Calu3 (cell line): Measurements from ENCODE around the gene ZNF691. TPM values are rescaled to one million over a fixed set of nuclear protein-coding genes. Genes with fewer than 3 reads are reported as not detected.

Experiments used
- BruUV-seq: library from RNA; stranded (reverse); fragments of 400-500 nt; replicated peaks from 2 replicates; lab custom pipeline; 2021; lab: Mats Ljungman, UMichigan
- CTCF ChIA-PET: fragments of 300-600 bp; sonication (Branson Sonifier 250); formaldehyde crosslinking; loops from one replicate; lab custom pipeline; 2022; ENCODE audit warnings: antibody characterized with exemption; lab: Charles Lee
- DNase-seq: peaks from one replicate; pipeline ENCODE4 v3.0.0; 2022
- H3K27ac Mint-ChIP-seq: one replicate; pipeline ENCODE4 v1.8.0; 2022; ENCODE audit warnings: mixed read lengths; ENCODE audit not compliant: unreplicated experiment
- H3K27me3 Mint-ChIP-seq: one replicate; pipeline ENCODE4 v1.8.0; 2022; ENCODE audit warnings: mixed read lengths; ENCODE audit not compliant: unreplicated experiment
- H3K36me3 Mint-ChIP-seq: one replicate; pipeline ENCODE4 v1.8.0; 2022; ENCODE audit warnings: mild to moderate bottlenecking, moderate library complexity, mixed read lengths; ENCODE audit not compliant: insufficient read depth, unreplicated experiment
- H3K4me1 Mint-ChIP-seq: one replicate; pipeline ENCODE4 v1.8.0; 2022; ENCODE audit warnings: mild to moderate bottlenecking, low read depth, mixed read lengths; ENCODE audit not compliant: unreplicated experiment
- H3K4me3 Mint-ChIP-seq: one replicate; pipeline ENCODE4 v1.8.0; 2022; ENCODE audit warnings: mild to moderate bottlenecking, low read depth, moderate library complexity, mixed read lengths; ENCODE audit not compliant: unreplicated experiment
- H3K9me3 Mint-ChIP-seq: one replicate; pipeline ENCODE4 v1.8.0; 2022; ENCODE audit warnings: low read depth, mixed read lengths; ENCODE audit not compliant: unreplicated experiment
- CTCF ChIP-seq: fragments of 200-600 bp; IDR thresholded peaks from one replicate; pipeline ENCODE4 v1.8.0; 2022; ENCODE audit warnings: antibody characterized with exemption; ENCODE audit not compliant: unreplicated experiment
- intact Hi-C: fragments of 100-400 bp; cut with micrococcal nuclease; formaldehyde crosslinking; loops from one replicate; pipeline ENCODE4 v1.10.0; 2022; ENCODE audit not compliant: unreplicated experiment
- total RNA-seq: library from RNA; stranded (reverse); gene quantifications from 2 replicates; pipeline ENCODE4 v1.2.3, GENCODE V29; 2022

ZNF691 gene
- total RNA-seq, 1 experiment from 2014 or later: 12.0 TPM

GRCh38 chr1:42845193-42845592 lies 1.2 kb upstream of the ZNF691 start:
- Mint-ChIP-seq H3K4me3 (no peak overlapping the region), H3K4me1 (peaks cover 25% of the 10 kb centered on the region), H3K36me3 (peaks cover 24% of the 10 kb centered on the region), H3K27ac (no peak overlapping the region), H3K9me3 (no peaks in the 10 kb centered on the region), H3K27me3 (no peaks in the 10 kb centered on the region)
- intact Hi-C loops: no loop called here
- BruUV-seq: no TSS peak
- TF ChIP-seq CTCF: no peak
- CTCF ChIA-PET: no interaction called here
- DNase-seq: no peak

- intact Hi-C loops: no loop called here
- H3K4me1 Mint-ChIP-seq: peaks cover 25% of the 10 kb centered on the region
- no peak for TF ChIP-seq CTCF
- TSS peak; percentile 77 for BruUV-seq
- H3K27me3 Mint-ChIP-seq: no peaks in the 10 kb centered on the region
- peak overlapping the region; percentile 90 for H3K27ac Mint-ChIP-seq
- CTCF ChIA-PET: interaction anchor here (0.5 to 1.9 kb wide), 9 partner anchors 10 to 266 kb away, joined by 3 to 9 read pairs (median 5); partner anchors contain the start of genes ERMAP and SVBP
- H3K36me3 Mint-ChIP-seq: peaks cover 24% of the 10 kb centered on the region
- DNase-seq: no peak
- H3K9me3 Mint-ChIP-seq: no peaks in the 10 kb centered on the region
- H3K4me3 Mint-ChIP-seq: peak overlapping the region; percentile 96
Observed at GRCh38 chr1:42845866-42846256, 552 bp upstream of the ZNF691 start.

- intact Hi-C loops: no loop called here
- H3K27me3 Mint-ChIP-seq: no peaks in the 10 kb centered on the region
- no peak for TF ChIP-seq CTCF
- DNase-seq: no peak
- H3K9me3 Mint-ChIP-seq: no peaks in the 10 kb centered on the region
- peaks cover 25% of the 10 kb centered on the region for H3K4me1 Mint-ChIP-seq
- peaks cover 24% of the 10 kb centered on the region for H3K36me3 Mint-ChIP-seq
- peak overlapping the region; percentile 90 for H3K27ac Mint-ChIP-seq
- CTCF ChIA-PET: interaction anchor here (0.9 to 1.9 kb wide), 5 partner anchors 27 to 226 kb away, joined by 3 to 9 read pairs (median 5); partner anchors contain the start of gene YBX1
- TSS peak; percentile 42 for BruUV-seq
- H3K4me3 Mint-ChIP-seq: peak overlapping the region; percentile 96
Observed at GRCh38 chr1:42847111-42847595, 740 bp downstream of the ZNF691 start.

GRCh38 chr1:42847721-42848460 lies 1.5 kb downstream of the ZNF691 start:
- Mint-ChIP-seq H3K36me3 (peaks cover 24% of the 10 kb centered on the region), H3K27ac (peak overlapping the region; percentile 90), H3K9me3 (no peaks in the 10 kb centered on the region), H3K4me3 (peak overlapping the region; percentile 96), H3K4me1 (peaks cover 25% of the 10 kb centered on the region), H3K27me3 (no peaks in the 10 kb centered on the region)
- CTCF ChIA-PET: interaction anchor here (1.9 kb wide), 1 partner anchor 226 kb away, joined by 9 read pairs; no protein-coding TSS in a partner anchor
- no TSS peak for BruUV-seq
- TF ChIP-seq CTCF: no peak
- DNase-seq: no peak
- intact Hi-C loops: no loop called here
